T47D (cell line): ENCODE results near the gene IP6K3.

Source experiments
- DNase-seq, 2 experiments: peaks; one replicate each; pipeline versions ENCODE4 v3.0.0 to v3.0.0-alpha.2; 2011 to 2012; ENCODE audit warnings: low read depth in 1 of 2, low spot score in 1 of 2
- JUND ChIP-seq: IDR thresholded peaks from 2 replicates; pipeline ENCODE4 v1.6.1; 2012; ENCODE audit warnings: low read depth
- in situ Hi-C: cut with HindIII; loops from 2 replicates; pipeline ENCODE4 v1.10.0; 2016; ENCODE audit warnings: low sequenced_read_pairs, low pct_unique_long_range_greater_than_20kb

Gene IP6K3

GRCh38 chr6:33750244-33750991, 3.7 kb upstream of the IP6K3 start:
- in situ Hi-C loops: no loop called here
- TF ChIP-seq JUND: no peak

GRCh38 chr6:33749401-33749800, 2.7 kb upstream of the IP6K3 start:
- DNase-seq: no peak
- in situ Hi-C loops: no loop called here
- no peak for TF ChIP-seq JUND

More at GRCh38 chr6:33750244-33750991, 3.7 kb upstream of the IP6K3 start:
- DNase-seq: no peak

- DNase-seq: no peak
- no peak for TF ChIP-seq JUND
- in situ Hi-C loops: no loop called here
Observed at GRCh38 chr6:33748841-33749240, 2.1 kb upstream of the IP6K3 start.

DNA sequence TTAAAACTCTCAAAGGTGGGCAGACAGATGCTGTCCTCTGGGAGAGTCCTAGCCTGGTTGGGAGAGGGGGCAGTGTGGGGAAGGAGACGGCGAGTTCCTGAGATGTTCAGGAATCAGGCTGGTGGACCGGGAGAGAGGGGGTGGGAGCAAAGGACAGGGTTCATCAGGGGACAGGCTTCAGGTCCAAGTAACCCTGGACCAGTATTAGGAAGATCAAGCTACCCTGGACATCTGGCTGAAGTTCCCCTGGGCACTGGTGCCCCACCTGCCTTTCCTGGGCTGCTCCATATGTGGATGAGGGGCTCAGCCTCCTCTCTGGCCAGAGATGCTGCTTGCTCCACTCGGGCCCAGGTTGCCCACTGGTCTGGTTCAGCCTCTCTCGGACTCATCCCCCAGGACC, 1.1 kb upstream of the IP6K3 start:
- DNase-seq: no peak
- TF ChIP-seq JUND: no peak
- in situ Hi-C loops: no loop called here

GRCh38 chr6:33746036-33746600, 587 bp downstream of the IP6K3 start:
- TF ChIP-seq JUND: no peak
- no peak for DNase-seq
- in situ Hi-C loops: no loop called here

- no peak for DNase-seq
- in situ Hi-C loops: no loop called here
- TF ChIP-seq JUND: no peak
Observed at GRCh38 chr6:33745548-33745947, 1.2 kb downstream of the IP6K3 start.

GRCh38 chr6:33744895-33745546, 1.7 kb downstream of the IP6K3 start:
- in situ Hi-C loops: no loop called here
- no peak for TF ChIP-seq JUND
- no peak for DNase-seq

- peak; percentile 79 to 85 for DNase-seq
- no peak for TF ChIP-seq JUND
- in situ Hi-C loops: no loop called here
Observed at GRCh38 chr6:33744001-33744848, 2.5 kb downstream of the IP6K3 start.

GRCh38 chr6:33742837-33743236, 3.9 kb downstream of the IP6K3 start:
- no peak for TF ChIP-seq JUND
- no peak for DNase-seq
- in situ Hi-C loops: no loop called here

- in situ Hi-C loops: no loop called here
- TF ChIP-seq JUND: no peak
- DNase-seq: no peak
Observed at GRCh38 chr6:33742092-33742491, 4.6 kb downstream of the IP6K3 start.

- no peak for DNase-seq
- in situ Hi-C loops: no loop called here
- no peak for TF ChIP-seq JUND
Observed at GRCh38 chr6:33740794-33741193, 5.9 kb downstream of the IP6K3 start.

- in situ Hi-C loops: no loop called here
Observed at GRCh38 chr6:33740204-33740608, 6.5 kb downstream of the IP6K3 start.

More at GRCh38 chr6:33740204-33740608, 6.5 kb downstream of the IP6K3 start:
- no peak for TF ChIP-seq JUND
- DNase-seq: peak in 1 of 2 experiments; percentile 84
